ENCODE results near the gene CREB1. TPM values are rescaled to one million over a fixed set of nuclear protein-coding genes. Genes with fewer than 3 reads are reported as not detected.

CREB1 gene
- total and polyA plus RNA-seq, 10 of the 15 experiments (the other 5 are each of a cell fraction or from before 2014, with no cell fraction given), result 13.4 to 76.9 (median 39.5) TPM

GRCh38 chr2:207497596-207497995, 32.2 kb upstream of the CREB1 start:
- WGBS (ENCODE audit: insufficient coverage, insufficient replicate concordance, low lambda C conversion rate, missing lambda C conversion rate), result 100% methylated on average over 1 of the region's 1 CpG
- Histone ChIP-seq H2AFZ (ENCODE audit: control insufficient read depth, low read depth, low read length) (no peak overlapping the region), H3K4me1 (ENCODE audit: control insufficient read depth, insufficient read depth, low read length) (peaks cover 4% of the 10 kb centered on the region; the same call in 1 of the 2 replicates), H3K27ac (ENCODE audit: control insufficient read depth, insufficient read depth) (no peak overlapping the region), H3K27me3 (replicated peaks in 1 of 2; ENCODE audit: control insufficient read depth in 2 of 2, insufficient read depth in 2 of 2, low read length in 1 of 2) (no peaks in the 10 kb centered on the region), H3K9ac (ENCODE audit: control insufficient read depth, insufficient read depth, low read length) (no peak overlapping the region), H3K4me3 (no peak overlapping the region), H4K20me1 (ENCODE audit: control insufficient read depth, insufficient read depth) (no peaks in the 10 kb centered on the region), H3K36me3 (ENCODE audit: control insufficient read depth in 2 of 2, insufficient read depth in 2 of 2, low read length in 1 of 2) (no peaks in the 10 kb centered on the region), H3K4me2 (ENCODE audit: control insufficient read depth, insufficient read depth) (no peak overlapping the region), H3K9me3 (replicated peaks; ENCODE audit: control insufficient read depth, insufficient read depth, low read length) (no peaks in the 10 kb centered on the region), H3K79me2 (ENCODE audit: control insufficient read depth, insufficient read depth, low read length) (no peaks in the 10 kb centered on the region)
- no TSS peak for BruUV-seq (replicated peaks)
- RAD21 ChIA-PET (ENCODE audit: unreplicated experiment), result no interaction called here
- intact Hi-C loops (cut with micrococcal nuclease; ENCODE audit: unreplicated experiment), result loop anchor here (1.0 kb wide), 1 partner anchor 13 kb away; no protein-coding TSS in a partner anchor
- in situ Hi-C loops (cut with MboI), result no loop called here
- DNase-seq (ENCODE audit: low read depth, low spot score) (no peak), FAIRE-seq (no peak), ATAC-seq (no peak)
- SMC1A ChIA-PET (ENCODE audit: uncharacterized antibody, unreplicated experiment), result interaction anchor here (1.0 to 1.3 kb wide), 4 partner anchors 11 to 350 kb away, joined by 3 to 5 read pairs (median 3); no protein-coding TSS in a partner anchor
- POLR2A ChIA-PET, result no interaction called here
- TF ChIP-seq HDAC6 (IDR thresholded peaks at IDR 0.05; ENCODE audit: unreplicated experiment) (no peak), RELB (IDR thresholded peaks at IDR 0.05; ENCODE audit: low read depth) (no peak), FOXK2 (IDR thresholded peaks at IDR 0.05) (no peak), GABPA (IDR thresholded peaks at IDR 0.05; ENCODE audit: low read depth) (no peak), TBL1XR1 (IDR thresholded peaks at IDR 0.05; ENCODE audit: low read depth, low read length) (no peak), ASH2L (IDR thresholded peaks at IDR 0.05; ENCODE audit: borderline replicate concordance, low read depth) (no peak), NFYA (IDR thresholded peaks at IDR 0.05; ENCODE audit: borderline replicate concordance, low read depth, low read length) (no peak), IRF4 (IDR thresholded peaks at IDR 0.05; ENCODE audit: low read depth, low read length) (no peak), CBFB (IDR thresholded peaks at IDR 0.05; ENCODE audit: low read depth) (no peak), KDM1A (IDR thresholded peaks at IDR 0.05; ENCODE audit: borderline replicate concordance) (no peak), BHLHE40 (IDR thresholded peaks at IDR 0.05; ENCODE audit: borderline replicate concordance in 1 of 2, low read depth in 2 of 2, low read length in 1 of 2) (no peak)
- CTCF ChIA-PET, result interaction anchor here (1.2 kb wide), 1 partner anchor 13 kb away, joined by 3 read pairs; no protein-coding TSS in a partner anchor
